Fibroblast of peridontal ligament (primary cell): ENCODE results near the gene PPP1R3A.
"Not testable (repeated sequence)": the region's sequence is repeated elsewhere in the genome, so short reads cannot be mapped to it uniquely, and the experiment has no call there.

Experiments
- DNase-seq: peaks from one replicate; pipeline ENCODE4 v3.0.0-alpha.2; 2010; ENCODE audit errors: extremely low read depth

PPP1R3A gene

GRCh38 chr7:113918946-113919345 lies at the start of gene PPP1R3A:
Gene PPP1R3A, minus strand, starts transcription at chr7:113919009. Its CDS starts 13 bp downstream, at chr7:113918996.
- DNase-seq: peak; percentile 2

- no peak for DNase-seq
Observed at GRCh38 chr7:113963356-113963755, 44.5 kb upstream of the PPP1R3A start.

- no peak for DNase-seq
Observed at GRCh38 chr7:113959910-113960309, 41.1 kb upstream of the PPP1R3A start.

- DNase-seq: no peak
Observed at GRCh38 chr7:113955157-113955556, 36.3 kb upstream of the PPP1R3A start.

- no peak for DNase-seq
Observed at GRCh38 chr7:113953553-113953952, 34.7 kb upstream of the PPP1R3A start.

- DNase-seq: no peak
Observed at GRCh38 chr7:113945018-113945938, 26.5 kb upstream of the PPP1R3A start.

- DNase-seq: no peak
Observed at GRCh38 chr7:113936982-113937381, 18.2 kb upstream of the PPP1R3A start.

- DNase-seq: no peak
Observed at GRCh38 chr7:113936535-113936934, 17.7 kb upstream of the PPP1R3A start.

GRCh38 chr7:113929389-113929788 lies 10.6 kb upstream of the PPP1R3A start:
- not testable (repeated sequence) for DNase-seq

- DNase-seq: no peak
Observed at GRCh38 chr7:113928112-113928511, 9.3 kb upstream of the PPP1R3A start.

GRCh38 chr7:113922049-113922448 lies 3.2 kb upstream of the PPP1R3A start:
- DNase-seq: no peak

- DNase-seq: no peak
Observed at GRCh38 chr7:113921363-113921762, 2.6 kb upstream of the PPP1R3A start.

GRCh38 chr7:113917840-113918239 lies 969 bp downstream of the PPP1R3A start:
- no peak for DNase-seq

GRCh38 chr7:113915956-113916355 lies 2.9 kb downstream of the PPP1R3A start:
- peak; percentile 40 for DNase-seq

- peak; percentile 44 for DNase-seq
Observed at GRCh38 chr7:113912876-113913275, 5.9 kb downstream of the PPP1R3A start.

GRCh38 chr7:113907617-113908016 lies 11.2 kb downstream of the PPP1R3A start:
- DNase-seq: no peak

- no peak for DNase-seq
Observed at GRCh38 chr7:113904521-113904920, 14.3 kb downstream of the PPP1R3A start.

- DNase-seq: peak; percentile 2
Observed at GRCh38 chr7:113892818-113893217, 26.0 kb downstream of the PPP1R3A start.

GRCh38 chr7:113891828-113892227 lies 27.0 kb downstream of the PPP1R3A start:
- DNase-seq: peak; percentile 63

GRCh38 chr7:113891031-113891350 lies 27.8 kb downstream of the PPP1R3A start:
- DNase-seq: peak; percentile 1

- DNase-seq: peak; percentile 40
Observed at GRCh38 chr7:113890331-113891030, 28.3 kb downstream of the PPP1R3A start.

GRCh38 chr7:113883096-113883495 lies 35.7 kb downstream of the PPP1R3A start:
- DNase-seq: no peak

GRCh38 chr7:113880559-113880958 lies 38.2 kb downstream of the PPP1R3A start:
- DNase-seq: no peak
